Measurements from ENCODE around the gene SNRNP27.
"Not testable (repeated sequence)": the region's sequence is repeated elsewhere in the genome, so short reads cannot be mapped to it uniquely, and the experiment has no call there.

Gene SNRNP27

GRCh38 chr2:69947325-69947931 lies 53.7 kb downstream of the SNRNP27 start:
- no peak for DNase-seq

- no peak for DNase-seq
Measured at GRCh38 chr2:69948032-69948962, 54.5 kb downstream of the SNRNP27 start.

- DNase-seq: no peak
Measured at GRCh38 chr2:69948963-69949645, 55.3 kb downstream of the SNRNP27 start.

- DNase-seq: no peak
Measured at GRCh38 chr2:69950241-69950640, 56.5 kb downstream of the SNRNP27 start.

GRCh38 chr2:69950671-69951070 lies 56.9 kb downstream of the SNRNP27 start:
- DNase-seq: not testable (repeated sequence)

GRCh38 chr2:69952336-69953115 lies 58.8 kb downstream of the SNRNP27 start:
- no peak for DNase-seq

- no peak for DNase-seq
Measured at GRCh38 chr2:69954084-69954483, 60.3 kb downstream of the SNRNP27 start.
